Mesendoderm (in vitro differentiated cells): ENCODE results near the gene KRT5.
"Not testable (repeated sequence)": the region's sequence is repeated elsewhere in the genome, so short reads cannot be mapped to it uniquely, and the experiment has no call there.

Source experiments
- DNase-seq: peaks from one replicate; pipeline ENCODE4 v3.0.0; 2013
- H2AK5ac ChIP-seq: 2 replicates; pipeline ENCODE4 v1.6.1; 2013; ENCODE audit warnings: low read length, inconsistent platforms
- H2BK120ac ChIP-seq: 2 replicates; pipeline ENCODE4 v1.6.1; 2013; ENCODE audit warnings: low read depth, mild to moderate bottlenecking, low read length, moderate library complexity, mixed read lengths
- H2BK15ac ChIP-seq: replicated peaks from 2 replicates; pipeline ENCODE4 v1.6.1; 2013; ENCODE audit warnings: low read depth, mild to moderate bottlenecking, moderate library complexity
- H2BK5ac ChIP-seq: 2 replicates; pipeline ENCODE4 v1.6.1; 2013; ENCODE audit warnings: low read length, inconsistent platforms
- H3K18ac ChIP-seq: 2 replicates; pipeline ENCODE4 v1.6.1; 2013; ENCODE audit warnings: mild to moderate bottlenecking, low read length, mixed read lengths
- H3K23ac ChIP-seq: one replicate; pipeline ENCODE4 v1.6.1; 2013; ENCODE audit warnings: low read length
- H3K27ac ChIP-seq: 2 replicates; pipeline ENCODE4 v1.5.1; 2013; ENCODE audit warnings: low read depth, mild to moderate bottlenecking, inconsistent platforms, low read length, moderate library complexity
- H3K27me3 ChIP-seq: 2 replicates; pipeline ENCODE4 v1.6.1; 2013; ENCODE audit warnings: low read length, control low read depth, mild to moderate bottlenecking, inconsistent platforms; ENCODE audit not compliant: insufficient read depth, poor library complexity
- H3K36me3 ChIP-seq: 2 replicates; pipeline ENCODE4 v1.6.1; 2013; ENCODE audit warnings: low read length, inconsistent platforms; ENCODE audit not compliant: control insufficient read depth, insufficient read depth
- H3K4ac ChIP-seq: one replicate; pipeline ENCODE4 v1.6.1; 2013; ENCODE audit warnings: low read depth, mild to moderate bottlenecking, low read length, moderate library complexity
- H3K4me1 ChIP-seq: 2 replicates; pipeline ENCODE4 v1.6.1; 2013; ENCODE audit warnings: low read depth, low read length, inconsistent platforms; ENCODE audit not compliant: control insufficient read depth
- H3K4me2 ChIP-seq: 2 replicates; pipeline ENCODE4 v1.6.1; 2013; ENCODE audit warnings: low read length
- H3K4me3 ChIP-seq: 2 replicates; pipeline ENCODE4 v1.5.1; 2013; ENCODE audit warnings: mild to moderate bottlenecking, low read length
- H3K56ac ChIP-seq: one replicate; pipeline ENCODE4 v1.6.1; 2013; ENCODE audit warnings: low read length
- H3K79me1 ChIP-seq: 2 replicates; pipeline ENCODE4 v1.6.1; 2013; ENCODE audit warnings: low read length, inconsistent platforms
- H3K79me2 ChIP-seq: 2 replicates; pipeline ENCODE4 v1.6.1; 2013; ENCODE audit warnings: mild to moderate bottlenecking, low read length; ENCODE audit not compliant: control insufficient read depth, insufficient read depth
- H3K9ac ChIP-seq: 2 replicates; pipeline ENCODE4 v1.6.1; 2013; ENCODE audit warnings: low read length, inconsistent platforms
- H4K5ac ChIP-seq: one replicate; pipeline ENCODE4 v1.6.1; 2013; ENCODE audit warnings: low read length
- H4K8ac ChIP-seq: one replicate; pipeline ENCODE4 v1.6.1; 2013; ENCODE audit warnings: low read depth, mild to moderate bottlenecking, control low read depth, low read length, moderate library complexity
- WGBS: extraction: QIAGEN DNeasy Blood & Tissue Kit; methylation state at CpG from one replicate; pipeline ENCODE4 v1.1.7; 2013; ENCODE audit warnings: low lambda C conversion rate, missing lambda C conversion rate; ENCODE audit not compliant: insufficient coverage; ENCODE audit errors: extremely low coverage; 5-methylcytosine and 5-hydroxymethylcytosine counted together

Gene KRT5

DNA sequence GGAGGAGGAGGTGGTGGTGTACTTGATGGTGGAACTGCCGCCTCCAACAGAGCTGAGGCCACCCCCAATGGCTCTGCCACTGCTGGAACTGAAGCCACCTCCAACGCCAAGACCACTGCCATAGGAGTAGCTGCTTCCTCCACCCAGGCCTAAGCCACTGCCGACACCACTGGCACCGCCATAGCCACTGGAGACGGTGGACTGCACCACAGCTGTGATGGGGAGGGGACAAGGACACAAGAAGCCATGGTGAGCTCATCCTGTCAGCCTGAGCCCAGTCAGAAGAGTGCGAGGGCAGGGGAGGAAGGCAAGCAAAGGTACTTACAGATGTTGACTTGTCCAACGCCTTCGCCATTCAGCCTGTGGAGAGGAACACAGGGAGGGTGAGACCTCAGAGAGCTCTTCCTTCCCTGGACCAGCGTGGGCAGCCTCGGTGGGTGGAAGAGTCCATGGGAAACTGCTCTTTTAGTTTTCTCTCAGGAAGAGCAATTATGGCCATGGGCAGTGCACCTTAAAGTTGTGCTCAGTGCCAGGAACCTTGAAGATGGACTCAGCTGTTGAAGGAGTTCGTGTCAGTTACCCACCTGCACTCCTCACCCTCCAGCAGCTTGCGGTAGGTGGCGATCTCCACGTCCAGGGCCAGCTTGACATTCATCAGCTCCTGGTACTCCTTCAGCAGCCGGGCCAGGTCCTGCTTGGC lies 32.3 kb downstream of the KRT5 start:
- H3K56ac ChIP-seq, H2BK120ac ChIP-seq, H3K23ac ChIP-seq, H3K18ac ChIP-seq, H3K4me2 ChIP-seq, H3K36me3 ChIP-seq, H4K8ac ChIP-seq, H2BK15ac ChIP-seq, H3K4me3 ChIP-seq, H3K4me1 ChIP-seq, DNase-seq, H3K4ac ChIP-seq, H2AK5ac ChIP-seq, H3K27ac ChIP-seq, H3K79me1 ChIP-seq, H4K5ac ChIP-seq, H2BK5ac ChIP-seq, H3K79me2 ChIP-seq, H3K9ac ChIP-seq, H3K27me3 ChIP-seq: not testable (repeated sequence)
- WGBS = no CpG with 5 or more reads among the region's 15 CpGs

DNA sequence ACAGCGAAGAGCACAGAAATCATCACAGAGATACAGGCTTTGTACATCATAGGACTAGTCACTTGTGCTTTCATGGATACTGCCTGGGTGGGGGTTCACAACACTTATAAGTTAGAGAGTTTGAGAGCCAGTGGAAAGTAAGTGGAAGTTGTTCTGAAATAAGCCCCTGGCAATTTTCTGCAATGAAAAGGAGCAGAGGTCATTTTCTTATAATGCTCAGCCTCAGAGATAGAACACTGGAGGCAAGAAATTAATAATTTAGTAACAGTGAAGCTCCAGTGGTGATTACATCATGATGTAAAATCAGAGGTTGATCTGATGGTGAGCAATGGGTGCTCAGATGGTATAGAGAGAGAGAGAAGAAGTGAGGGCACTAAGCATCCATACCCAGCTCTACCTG lies 33.0 kb downstream of the KRT5 start:
- H2BK5ac ChIP-seq = no peak overlapping the region
- no peaks in the 10 kb centered on the region for H3K4me1 ChIP-seq
- H3K27ac ChIP-seq = no peak overlapping the region
- no peak overlapping the region for H3K9ac ChIP-seq
- no peak overlapping the region for H3K4me3 ChIP-seq
- H3K18ac ChIP-seq = no peak overlapping the region
- H3K4me2 ChIP-seq = no peak overlapping the region
- no CpG with 5 or more reads among the region's 1 CpG for WGBS
- no peak for DNase-seq
- no peak overlapping the region for H3K56ac ChIP-seq
- H4K8ac ChIP-seq = no peak overlapping the region
- no peaks in the 10 kb centered on the region for H3K36me3 ChIP-seq
- no peaks in the 10 kb centered on the region for H3K79me2 ChIP-seq
- no peak overlapping the region for H3K23ac ChIP-seq
- no peak overlapping the region for H4K5ac ChIP-seq
- no peak overlapping the region for H2BK120ac ChIP-seq
- H2BK15ac ChIP-seq = no peak overlapping the region
- H3K79me1 ChIP-seq = no peaks in the 10 kb centered on the region
- no peak overlapping the region for H3K4ac ChIP-seq
- H3K27me3 ChIP-seq = no peaks in the 10 kb centered on the region
- no peak overlapping the region for H2AK5ac ChIP-seq

DNA sequence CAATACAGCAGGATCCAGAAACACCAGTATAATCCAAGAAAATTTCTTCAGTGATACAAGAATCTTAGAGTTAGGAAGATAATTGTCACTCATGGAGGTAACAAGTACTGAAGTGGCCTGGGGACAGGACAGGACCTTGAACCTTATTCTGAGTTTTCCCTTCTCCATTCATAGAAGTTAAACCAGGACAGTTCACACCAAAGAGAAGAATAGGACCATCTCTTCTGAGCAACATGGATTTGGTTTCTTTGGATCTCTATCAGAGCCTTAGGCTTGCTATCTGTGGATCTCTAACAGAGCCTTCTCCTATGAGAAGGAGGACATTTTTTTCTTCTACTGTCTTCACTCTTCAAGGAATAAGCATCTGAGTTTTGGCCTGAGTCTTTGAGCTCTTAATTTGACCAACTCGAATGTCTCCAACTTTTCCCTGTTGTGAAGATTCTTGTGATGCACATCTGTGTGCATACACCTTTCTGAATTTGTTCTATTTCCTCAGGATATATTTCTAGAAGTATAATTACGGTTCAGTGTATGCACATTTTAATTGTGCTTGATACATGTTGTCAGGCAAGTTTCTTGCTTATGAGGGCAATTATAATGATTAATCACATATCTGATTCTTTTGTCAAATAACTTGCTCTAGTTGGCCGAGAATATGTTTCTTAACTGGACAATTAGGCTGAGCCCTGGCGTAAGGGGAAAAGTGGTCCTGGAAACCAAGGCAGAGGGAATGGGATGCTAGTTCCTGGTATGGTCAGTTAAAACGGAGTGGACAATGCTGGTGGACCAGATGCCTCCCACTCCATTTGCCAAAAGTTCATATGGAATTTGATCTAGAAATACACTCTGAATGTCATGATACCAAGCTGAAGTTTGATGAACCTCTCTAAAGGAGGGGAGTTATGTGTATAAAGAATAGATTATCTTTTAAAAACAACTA lies 33.8 kb downstream of the KRT5 start:
- Histone ChIP-seq H3K79me2 (no peaks in the 10 kb centered on the region), H3K79me1 (no peaks in the 10 kb centered on the region), H2AK5ac (no peak overlapping the region), H3K36me3 (no peaks in the 10 kb centered on the region), H3K18ac (no peak overlapping the region), H3K9ac (no peak overlapping the region), H3K56ac (no peak overlapping the region), H4K8ac (no peak overlapping the region), H3K27ac (no peak overlapping the region), H3K4me2 (no peak overlapping the region), H3K4me1 (no peaks in the 10 kb centered on the region), H3K4me3 (no peak overlapping the region), H4K5ac (no peak overlapping the region), H3K23ac (no peak overlapping the region), H3K4ac (no peak overlapping the region), H2BK5ac (no peak overlapping the region), H3K27me3 (no peaks in the 10 kb centered on the region), H2BK120ac (no peak overlapping the region), H2BK15ac (no peak overlapping the region)
- no CpG with 5 or more reads among the region's 5 CpGs for WGBS
- DNase-seq = no peak

DNA sequence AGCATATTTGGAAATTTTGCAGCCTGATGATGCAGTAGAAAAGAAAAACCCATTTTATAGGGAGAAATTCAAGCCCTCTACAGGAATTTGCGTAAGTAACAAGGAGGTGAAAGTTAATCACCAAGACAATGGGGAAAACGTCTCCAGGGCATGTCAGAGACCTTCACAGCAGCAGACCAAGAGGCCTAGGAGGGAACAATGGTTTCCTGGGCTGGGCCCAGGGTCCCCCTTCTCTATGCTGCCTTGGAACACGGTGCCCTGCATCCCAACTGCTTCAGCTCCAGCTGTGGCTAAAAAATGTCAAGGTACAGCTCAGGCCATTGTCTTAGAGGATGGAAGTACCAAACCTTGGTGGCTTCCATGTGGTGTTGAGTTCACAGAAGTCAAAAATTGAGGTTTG lies 40.1 kb downstream of the KRT5 start:
- H4K5ac ChIP-seq = no peak overlapping the region
- no peaks in the 10 kb centered on the region for H3K79me1 ChIP-seq
- no CpG with 5 or more reads among the region's 3 CpGs for WGBS
- no peaks in the 10 kb centered on the region for H3K4me1 ChIP-seq
- H2AK5ac ChIP-seq = no peak overlapping the region
- no peak overlapping the region for H3K4ac ChIP-seq
- no peak overlapping the region for H3K56ac ChIP-seq
- no peak overlapping the region for H2BK120ac ChIP-seq
- DNase-seq = peak; percentile 9
- no peak overlapping the region for H3K4me2 ChIP-seq
- no peak overlapping the region for H4K8ac ChIP-seq
- no peak overlapping the region for H3K18ac ChIP-seq
- no peak overlapping the region for H3K27ac ChIP-seq
- H3K27me3 ChIP-seq = no peaks in the 10 kb centered on the region
- no peak overlapping the region for H2BK15ac ChIP-seq
- no peaks in the 10 kb centered on the region for H3K79me2 ChIP-seq
- no peaks in the 10 kb centered on the region for H3K36me3 ChIP-seq
- no peak overlapping the region for H3K23ac ChIP-seq
- no peak overlapping the region for H3K9ac ChIP-seq
- H3K4me3 ChIP-seq = no peak overlapping the region
- no peak overlapping the region for H2BK5ac ChIP-seq

DNA sequence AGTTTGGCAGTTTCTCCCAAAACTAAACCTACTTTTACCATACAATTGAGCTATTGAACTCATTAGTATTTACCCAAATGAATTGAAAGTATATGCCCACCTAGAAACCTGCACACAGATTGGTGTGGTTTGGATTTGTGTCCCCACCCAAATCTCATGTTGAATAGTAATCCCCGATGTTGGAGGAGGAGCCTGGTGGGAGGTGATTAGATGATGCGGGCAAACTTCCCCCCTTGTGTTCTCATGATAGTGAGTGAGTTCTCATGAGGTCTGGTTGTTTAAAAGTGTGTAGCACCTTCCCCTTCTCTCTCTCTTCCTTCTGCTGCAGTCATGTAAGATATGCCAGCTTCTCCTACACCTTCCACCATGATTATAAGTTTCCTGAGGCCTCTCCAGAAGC lies 42.5 kb downstream of the KRT5 start:
- Histone ChIP-seq H3K27ac (no peak overlapping the region), H3K79me1 (no peaks in the 10 kb centered on the region), H2BK120ac (no peak overlapping the region), H4K5ac (no peak overlapping the region), H2BK15ac (no peak overlapping the region), H4K8ac (no peak overlapping the region), H3K4ac (no peak overlapping the region), H2AK5ac (no peak overlapping the region), H3K36me3 (no peaks in the 10 kb centered on the region), H3K56ac (no peak overlapping the region), H3K27me3 (no peaks in the 10 kb centered on the region), H3K18ac (no peak overlapping the region), H3K79me2 (no peaks in the 10 kb centered on the region), H3K4me1 (no peaks in the 10 kb centered on the region), H3K4me2 (no peak overlapping the region), H2BK5ac (no peak overlapping the region), H3K4me3 (no peak overlapping the region), H3K23ac (no peak overlapping the region), H3K9ac (no peak overlapping the region)
- WGBS = no CpG with 5 or more reads among the region's 2 CpGs
- peak; percentile 11 for DNase-seq
